CD4-positive, alpha-beta T cell treated with Interleukin-17A for 1 hour (primary cell): ENCODE results near the gene IL3RA.
"Not testable (repeated sequence)": the region's sequence is repeated elsewhere in the genome, so short reads cannot be mapped to it uniquely, and the experiment has no call there.

Source experiments
- DNase-seq: peaks from one replicate; pipeline ENCODE4 v3.0.0-alpha.2; 2020

Gene IL3RA

DNA sequence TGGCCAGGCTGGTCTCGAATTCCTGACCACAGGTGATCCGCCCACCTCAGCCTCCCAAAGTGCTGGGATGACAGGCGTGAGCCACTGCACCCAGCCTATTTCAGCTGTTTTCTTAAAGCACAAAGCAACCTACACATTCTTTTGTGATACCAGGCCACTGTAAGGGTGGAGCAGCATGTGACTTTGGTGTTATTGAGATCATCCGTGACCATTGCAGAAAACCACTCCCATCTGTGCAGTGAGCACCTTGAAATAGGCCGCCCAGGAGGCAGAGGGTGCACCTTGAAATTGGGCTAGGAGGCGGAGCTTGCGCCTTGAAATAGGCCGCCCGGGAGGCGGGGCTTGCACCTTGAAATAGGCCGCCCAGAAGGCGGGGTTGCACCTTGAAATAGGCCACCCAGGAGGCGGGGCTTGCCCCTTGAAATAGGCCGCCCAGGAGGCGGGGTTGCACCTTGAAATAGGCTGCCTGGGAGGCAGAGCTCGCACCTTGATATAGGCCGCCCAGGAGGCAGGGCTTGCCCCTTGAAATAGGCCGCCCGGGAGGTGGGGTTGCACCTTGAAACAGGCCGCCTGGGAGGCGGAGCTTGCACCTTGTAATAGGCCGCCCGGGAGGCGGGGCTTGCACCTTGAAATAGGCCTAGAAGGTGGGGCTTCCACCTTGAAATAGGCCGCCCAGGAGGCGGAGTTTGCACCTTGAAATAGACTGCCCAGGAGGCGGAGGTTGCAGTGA is 64.3 kb downstream of the IL3RA start:
- no peak for DNase-seq

DNA sequence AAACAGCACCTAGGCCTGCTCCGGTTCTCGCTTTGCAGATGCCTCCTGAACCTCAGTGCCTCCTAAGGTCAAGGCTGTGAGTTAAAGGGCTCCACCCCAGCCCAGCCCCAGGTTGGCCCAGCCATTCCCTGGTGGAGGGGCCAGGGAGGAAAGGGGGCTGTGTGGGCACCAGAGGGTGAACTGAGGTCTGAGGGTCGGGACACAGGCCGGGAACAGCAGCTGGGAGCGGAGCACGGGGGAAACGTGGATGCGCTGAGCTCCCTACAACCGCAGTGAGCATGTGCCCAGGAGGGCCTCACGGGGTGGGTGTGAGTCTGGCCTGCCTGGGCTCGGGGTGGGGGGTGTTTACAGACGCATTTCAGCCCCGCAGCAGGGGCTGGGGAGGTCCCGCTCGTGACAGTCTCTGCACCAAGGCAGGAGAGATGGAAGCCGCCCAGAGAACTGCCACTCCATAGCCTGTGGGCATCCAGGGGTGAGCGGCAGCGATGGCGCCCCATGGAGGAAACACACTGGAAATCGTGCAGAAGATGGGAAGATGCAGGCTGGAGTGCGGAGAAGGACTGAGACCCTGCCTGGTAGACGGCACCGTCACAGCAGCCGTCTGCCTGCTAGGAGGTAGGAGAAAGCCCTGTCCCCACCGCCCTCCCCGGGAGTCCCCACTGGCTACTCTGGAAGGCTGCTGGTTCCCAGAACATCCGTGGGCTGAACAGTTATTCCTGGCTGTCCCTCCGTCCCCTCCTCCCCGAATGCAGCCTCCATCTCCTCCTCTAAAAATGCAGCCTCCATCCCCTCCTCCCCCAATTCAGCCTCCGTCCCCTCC is 65.2 kb downstream of the IL3RA start:
- DNase-seq = no peak

DNA sequence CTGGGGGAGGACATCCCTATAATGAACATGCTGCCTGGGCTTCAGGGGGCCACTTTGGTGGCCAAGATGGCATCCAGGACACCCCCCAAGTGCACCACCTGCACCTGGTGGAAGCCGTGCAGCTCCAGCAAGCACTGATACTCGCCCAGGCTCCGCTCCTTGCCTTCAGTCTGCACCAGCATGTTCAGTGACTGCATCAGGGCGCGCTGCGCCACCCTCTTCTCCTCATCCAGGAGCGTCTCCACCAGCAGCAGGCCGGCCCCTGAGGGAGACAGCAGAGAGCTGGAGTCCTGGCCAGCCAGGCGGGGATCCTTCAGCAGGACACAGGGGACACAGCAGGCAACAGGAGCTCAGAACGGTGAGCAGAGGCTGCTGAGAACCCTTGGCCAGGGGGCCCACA is 66.6 kb downstream of the IL3RA start:
- DNase-seq = no peak

DNA sequence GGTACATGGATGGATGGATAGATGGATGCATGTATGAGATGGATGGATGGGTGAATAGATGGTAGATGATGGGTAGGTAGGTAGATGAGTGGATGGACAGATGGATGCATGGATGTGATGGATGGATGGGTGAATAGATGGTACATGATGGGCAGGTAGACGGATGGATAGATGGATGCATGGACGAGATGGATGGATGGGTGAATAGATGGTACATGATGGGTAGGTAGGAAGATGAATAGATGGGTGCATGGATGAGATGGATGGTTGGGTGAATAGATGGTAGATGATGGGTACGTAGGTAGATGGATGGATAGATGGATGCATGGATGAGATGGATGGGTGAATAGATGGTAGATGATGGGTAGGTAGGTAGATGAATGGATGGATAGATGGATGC is 67.3 kb downstream of the IL3RA start:
- DNase-seq = not testable (repeated sequence)

DNA sequence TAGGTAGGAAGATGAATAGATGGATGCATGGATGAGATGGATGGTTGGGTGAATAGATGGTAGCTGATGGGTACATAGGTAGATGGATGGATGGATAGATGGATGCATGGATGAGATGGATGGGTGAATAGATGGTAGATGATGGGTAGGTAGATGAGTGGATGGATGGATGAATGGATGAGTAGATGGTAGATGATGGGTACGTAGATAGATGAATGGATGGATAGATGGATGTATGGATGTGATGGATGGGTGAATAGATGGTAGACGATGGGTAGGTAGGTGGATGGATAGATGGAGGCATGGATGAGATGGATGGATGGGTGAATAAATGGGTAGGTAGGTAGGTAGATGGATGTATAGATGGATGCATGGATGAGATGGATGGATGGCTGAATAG is 69.2 kb downstream of the IL3RA start:
- DNase-seq = not testable (repeated sequence)

DNA sequence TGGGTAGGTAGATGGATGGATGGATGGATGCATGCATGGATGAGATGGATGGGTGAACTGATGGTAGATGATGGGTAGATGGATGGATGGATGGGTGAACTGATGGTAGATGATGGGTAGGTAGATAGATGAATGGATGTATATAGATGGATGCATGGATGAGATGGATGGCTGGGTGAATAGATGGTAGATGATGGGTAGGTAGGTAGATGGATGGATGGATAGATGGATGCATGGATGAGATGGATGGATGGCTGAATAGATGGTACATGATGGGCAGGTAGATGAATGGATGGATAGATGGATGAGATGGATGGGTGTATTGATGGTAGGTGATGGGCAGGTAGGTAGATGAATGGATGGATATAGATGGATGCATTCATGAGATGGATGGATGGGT is 70.5 kb downstream of the IL3RA start:
- no peak for DNase-seq

DNA sequence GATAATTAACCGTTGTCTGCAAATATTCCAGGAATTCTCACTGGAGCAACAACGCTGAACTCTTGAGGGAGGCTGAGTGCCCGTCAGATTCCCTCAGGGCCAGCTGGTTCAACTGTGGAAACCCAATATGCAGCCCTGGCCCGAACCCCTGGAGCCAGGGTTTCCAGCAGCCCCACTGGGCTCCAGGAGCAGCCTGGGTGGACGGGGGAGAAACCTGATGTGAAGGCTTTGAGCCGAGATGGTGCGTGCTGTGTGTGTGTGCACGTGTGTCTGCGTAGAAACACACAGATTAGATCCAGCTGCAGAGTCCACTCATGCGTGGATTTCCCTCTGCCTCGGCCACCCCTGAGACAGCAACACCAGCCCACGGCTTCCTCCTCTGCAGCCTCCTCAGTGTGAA is 74.7 kb downstream of the IL3RA start:
- DNase-seq = no peak

DNA sequence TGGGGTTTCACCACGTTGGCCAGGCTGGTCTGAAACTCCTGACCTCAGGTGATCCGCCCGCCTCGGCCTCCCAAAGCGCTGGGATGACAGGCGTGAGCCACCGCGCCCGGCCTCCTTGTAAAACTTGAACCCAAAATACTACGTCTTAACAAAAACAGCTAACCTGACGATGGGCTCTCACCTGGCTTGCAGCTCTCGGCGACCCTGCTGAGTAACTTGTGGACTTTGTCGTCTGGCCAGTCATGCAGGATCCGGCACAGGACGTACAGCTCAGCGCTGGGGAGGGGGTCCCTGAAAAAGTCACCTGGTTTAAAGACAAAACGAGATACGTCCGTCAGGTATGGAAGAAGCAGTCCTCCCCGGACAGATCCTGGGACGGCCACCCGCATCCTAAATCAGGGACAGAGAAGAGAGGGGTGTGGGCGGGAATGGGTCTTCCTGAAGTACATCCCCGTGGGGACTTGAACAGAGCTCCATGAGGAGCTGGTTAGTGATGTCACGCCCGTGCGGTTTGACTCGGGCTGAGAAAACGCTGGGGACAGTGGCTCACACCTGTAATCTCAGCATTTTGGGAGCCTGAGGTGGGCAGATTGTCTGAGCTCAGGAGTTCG is 76.1 kb downstream of the IL3RA start:
- no peak for DNase-seq

DNA sequence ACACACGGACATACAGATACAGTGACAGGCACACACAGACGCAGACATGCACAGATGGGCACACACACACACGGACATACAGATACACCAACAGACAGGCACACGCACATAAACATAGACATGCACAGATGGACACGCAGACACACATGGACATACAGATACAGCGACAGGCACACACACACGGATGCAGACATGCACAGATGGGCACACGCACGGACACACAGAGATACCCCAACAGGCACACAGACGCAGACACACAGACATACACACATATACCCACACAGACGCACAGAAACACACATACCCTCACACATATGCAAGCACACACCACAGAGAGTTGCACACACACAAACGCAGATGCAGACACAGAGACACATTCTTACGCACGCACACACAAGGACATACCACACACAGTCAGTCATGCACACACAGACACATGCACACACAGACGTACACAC is 79.8 kb downstream of the IL3RA start:
- no peak for DNase-seq

DNA sequence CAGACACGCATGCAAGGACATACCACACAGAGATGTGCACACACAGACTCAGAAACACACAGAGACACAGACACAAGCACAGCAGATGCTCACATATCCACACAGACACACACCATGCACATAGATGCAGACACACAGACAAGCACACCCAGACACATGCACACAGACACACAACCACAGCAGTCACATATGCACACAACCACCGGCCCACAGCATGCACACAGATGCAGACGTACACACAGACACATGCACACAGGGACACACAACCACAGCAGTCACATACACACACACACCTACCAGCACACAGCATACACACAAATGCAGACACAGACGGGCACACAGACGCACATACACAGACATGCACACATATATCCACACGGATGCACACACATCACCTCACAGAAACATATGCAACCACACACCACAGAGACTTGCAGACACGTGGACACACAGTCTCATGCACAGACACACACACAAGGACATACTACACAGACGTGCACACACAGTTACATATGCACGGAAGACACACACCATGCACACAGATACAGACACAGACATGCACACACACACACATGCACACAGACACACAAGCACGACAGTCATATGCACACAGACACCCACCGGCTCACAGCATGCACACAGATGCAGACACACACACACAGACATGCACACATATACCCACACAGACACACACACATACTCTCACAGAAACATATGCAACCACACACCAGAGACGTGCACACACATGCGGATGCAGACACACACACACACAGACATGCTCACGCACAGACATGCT is 80.6 kb downstream of the IL3RA start:
- DNase-seq = no peak

DNA sequence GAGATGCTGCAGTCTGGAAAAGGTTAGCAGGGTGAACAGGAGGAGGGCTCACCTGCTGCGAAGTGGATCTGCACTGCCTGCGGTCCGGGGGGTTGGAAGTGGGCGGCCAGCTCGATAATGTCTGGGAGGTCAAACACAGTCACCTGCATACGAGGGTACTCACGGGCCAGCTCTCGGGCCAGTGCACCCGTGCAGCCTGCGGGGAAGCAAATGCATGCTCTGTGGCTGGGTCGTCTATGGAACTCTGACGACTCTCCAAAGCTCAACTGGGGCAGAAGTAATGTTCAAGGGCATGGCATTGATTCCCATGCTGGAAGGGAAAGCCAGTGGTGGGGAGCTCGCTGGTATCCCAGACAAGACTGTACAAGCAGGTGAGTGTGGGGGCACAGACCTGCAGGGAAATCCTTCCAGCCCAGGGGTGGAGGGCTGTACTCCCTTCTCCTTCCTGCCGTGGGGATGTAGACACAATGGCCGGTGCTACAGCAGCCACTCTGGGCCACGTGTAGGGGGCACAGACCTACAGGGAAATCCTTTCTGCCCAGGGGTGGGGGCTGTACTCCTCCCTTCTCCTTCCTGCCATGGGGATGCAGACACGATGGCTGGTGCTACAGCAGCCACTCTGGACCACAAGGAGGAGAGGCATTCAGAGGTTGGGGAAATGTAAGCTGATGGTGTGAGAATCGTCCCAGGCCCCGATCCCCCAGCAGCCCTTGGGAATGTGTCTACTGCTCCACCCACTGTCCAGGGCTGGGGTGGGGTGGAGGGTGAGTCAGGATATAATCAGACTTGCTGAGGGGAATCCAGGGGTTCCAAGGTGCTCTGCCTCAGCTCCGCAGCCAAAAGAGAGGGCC is 81.6 kb downstream of the IL3RA start:
- no peak for DNase-seq

DNA sequence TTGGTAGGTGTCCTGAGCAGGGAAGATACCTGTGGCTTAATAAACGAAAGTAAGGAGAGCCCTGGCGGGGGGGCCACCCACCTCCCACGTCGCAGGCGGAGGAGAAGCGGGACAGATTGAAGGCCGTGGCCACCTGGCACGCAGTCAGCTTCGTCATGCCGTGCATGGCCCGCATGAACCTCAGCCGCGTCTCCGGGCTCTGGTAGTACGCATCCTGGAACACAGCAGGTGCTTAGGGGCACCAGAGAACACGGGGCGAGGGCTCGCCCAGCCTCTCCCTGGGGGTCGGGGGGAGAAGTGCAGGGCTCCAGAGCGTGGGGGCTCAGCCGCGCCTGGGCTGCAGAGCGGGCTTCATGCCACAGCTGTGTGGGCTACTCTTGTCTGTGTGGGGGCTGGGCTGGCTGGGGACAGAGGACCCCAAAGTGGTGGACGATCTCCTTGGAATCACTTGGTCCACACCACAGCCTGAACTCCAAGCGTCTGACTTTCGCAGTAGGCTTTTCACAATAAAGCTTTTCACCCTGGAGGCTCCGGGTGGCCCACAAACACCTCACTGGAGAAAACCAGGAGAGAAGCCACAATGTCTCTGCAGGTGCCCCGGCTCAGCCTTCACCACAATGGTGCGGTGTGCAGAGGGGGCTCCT is 82.4 kb downstream of the IL3RA start:
- DNase-seq = no peak

DNA sequence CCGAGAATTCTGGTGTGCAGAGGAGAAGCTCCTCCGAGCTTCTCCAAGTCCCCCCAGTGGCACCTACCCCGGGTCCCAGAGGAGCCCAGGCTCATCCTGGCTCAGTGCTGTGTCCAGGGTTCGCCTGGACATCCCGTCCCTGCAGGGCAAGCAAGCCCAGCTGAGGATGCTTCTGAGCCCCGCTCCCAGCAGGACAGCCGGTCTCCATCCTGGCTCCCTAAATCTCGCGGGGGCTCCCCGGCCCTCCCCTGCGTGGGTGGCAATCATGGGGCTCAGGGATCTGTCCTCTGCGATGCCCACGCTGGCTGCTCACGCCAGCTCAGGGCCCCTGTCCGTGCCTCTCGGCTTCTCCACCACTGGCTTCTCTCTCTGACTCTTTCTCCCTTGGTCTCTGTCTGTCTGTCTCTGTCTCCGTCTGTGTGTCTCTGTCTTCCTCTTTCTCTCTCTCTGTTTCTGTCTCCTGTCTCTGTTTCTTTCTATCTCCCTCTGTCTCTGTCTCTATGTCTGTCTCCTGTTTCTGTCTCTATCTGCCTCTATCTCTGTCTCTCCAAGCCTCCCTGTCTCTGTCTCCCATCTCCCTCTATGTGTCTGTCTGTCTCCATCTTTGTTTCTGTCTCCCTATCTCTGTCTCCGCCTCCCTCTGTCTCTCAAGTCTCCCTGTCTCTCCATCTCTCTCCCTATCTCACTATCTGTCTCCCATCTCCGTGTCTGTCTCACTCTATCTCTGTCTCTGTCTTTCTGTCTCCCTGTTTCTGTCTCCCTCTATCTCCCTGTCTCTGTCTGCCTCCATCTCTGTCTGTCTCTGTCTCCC is 83.2 kb downstream of the IL3RA start:
- no peak for DNase-seq

DNA sequence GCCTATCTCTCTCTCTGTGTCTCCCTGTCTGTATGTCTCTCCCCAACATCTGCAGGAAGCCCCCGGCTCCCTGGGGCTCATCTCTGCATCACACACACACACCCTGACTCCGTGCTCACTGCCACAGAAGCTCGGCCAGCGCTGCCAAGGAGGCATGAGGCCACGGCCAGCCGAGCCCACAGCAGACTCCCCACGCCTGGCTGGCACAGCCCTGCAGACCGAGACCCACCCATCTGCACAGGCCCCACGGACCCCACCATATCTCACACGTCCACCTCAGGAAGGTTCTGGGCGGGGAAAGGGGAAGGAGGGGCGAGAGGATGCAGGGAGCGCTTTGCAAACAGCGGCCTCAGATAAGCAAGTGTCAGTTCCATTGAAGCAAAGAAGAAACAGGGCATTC is 83.8 kb downstream of the IL3RA start:
- no peak for DNase-seq

DNA sequence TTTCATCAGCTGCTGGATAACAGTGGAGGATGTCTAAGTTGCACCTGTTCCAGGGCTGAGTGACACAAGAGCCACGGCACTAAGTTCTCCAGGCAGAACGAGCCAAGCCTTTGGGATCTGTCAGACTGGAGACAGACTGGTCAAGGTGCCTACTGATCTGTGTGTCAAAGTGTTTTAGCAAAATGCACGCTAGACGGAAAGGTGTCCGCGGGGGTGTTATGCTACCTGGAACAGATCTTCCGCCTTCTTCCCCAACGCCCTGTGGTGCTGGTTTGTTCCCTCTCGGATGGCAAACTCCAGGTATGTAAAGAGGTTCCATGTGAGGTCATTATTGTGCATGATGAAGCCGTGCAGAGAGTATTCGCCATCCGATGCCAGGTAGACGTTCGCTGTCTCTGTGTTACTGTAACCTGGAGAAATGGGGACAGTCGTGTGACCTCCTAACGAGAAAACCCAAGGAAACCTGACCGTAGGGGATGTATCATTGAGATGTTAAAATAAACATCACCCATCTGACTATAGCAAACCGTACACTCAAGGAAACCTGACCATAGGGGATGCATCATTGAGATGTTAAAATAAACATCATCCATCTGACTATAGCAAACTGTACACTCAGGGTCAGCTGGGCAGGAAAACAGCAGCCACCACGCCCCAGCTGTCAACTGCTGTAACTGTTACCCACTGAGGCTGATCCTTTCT is 85.0 kb downstream of the IL3RA start:
- DNase-seq = no peak

DNA sequence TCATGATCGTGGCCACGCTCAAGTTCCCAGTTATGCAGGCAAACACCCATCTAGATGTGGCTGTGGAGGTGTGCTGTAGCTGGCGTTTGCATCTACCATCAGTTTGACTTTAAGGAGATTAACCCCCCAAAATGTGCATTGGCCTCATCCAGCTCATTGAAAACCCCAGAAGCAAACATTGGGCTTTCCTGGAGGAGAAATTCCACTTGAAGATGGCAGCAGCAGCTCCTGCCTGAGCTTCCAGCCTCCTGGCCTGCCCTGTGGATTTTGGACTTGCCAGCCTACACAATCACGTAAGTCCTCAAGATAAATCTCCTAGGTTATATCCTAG is 85.5 kb downstream of the IL3RA start:
- DNase-seq = no peak

DNA sequence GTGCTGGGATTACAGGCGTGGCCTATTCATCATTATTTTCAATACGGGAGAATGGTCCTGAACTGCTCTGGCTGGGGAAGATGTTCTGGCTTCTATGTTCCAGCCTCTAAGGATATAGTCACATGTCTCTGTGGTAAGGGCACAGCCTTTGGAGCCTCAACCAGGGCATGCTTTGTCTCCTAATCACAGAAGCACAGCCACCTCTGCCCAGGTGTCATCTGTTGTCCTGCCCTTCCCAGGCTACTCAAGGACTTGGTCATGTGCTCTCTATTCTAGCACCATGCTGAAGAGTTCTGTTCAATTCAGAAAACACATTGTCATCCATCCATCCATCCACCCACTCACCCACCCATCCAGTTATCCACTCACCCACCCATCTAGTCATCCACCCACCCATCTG is 86.6 kb downstream of the IL3RA start:
- no peak for DNase-seq

DNA sequence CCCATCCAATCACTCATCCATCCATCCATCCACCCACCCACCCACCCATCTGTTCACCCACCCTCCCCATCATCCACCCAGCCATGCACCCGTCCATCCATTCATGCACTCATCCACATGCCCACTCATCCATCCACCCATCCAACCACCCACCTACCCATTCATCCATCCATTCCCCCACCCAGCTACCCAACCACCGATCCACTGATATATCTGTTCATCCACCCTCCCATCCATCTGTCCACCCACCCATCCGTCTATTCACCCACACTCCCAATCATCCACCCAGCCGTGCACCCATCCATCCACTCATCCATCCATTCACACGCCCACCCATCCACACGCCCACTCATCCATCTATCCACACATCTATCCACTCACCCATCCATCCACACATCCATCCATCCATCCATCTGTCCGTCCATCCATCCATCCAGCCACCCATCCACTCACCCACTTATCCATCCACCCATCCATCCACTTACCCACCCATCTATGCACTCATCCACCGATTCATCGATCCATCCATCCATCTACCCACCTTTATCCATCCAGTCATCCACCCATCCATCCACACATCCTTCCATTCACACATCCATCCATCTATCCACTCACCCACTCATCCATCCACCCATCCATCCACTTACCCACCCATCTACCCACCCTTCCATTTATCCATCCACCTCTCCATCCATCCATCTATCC is 87.7 kb downstream of the IL3RA start:
- DNase-seq = no peak

DNA sequence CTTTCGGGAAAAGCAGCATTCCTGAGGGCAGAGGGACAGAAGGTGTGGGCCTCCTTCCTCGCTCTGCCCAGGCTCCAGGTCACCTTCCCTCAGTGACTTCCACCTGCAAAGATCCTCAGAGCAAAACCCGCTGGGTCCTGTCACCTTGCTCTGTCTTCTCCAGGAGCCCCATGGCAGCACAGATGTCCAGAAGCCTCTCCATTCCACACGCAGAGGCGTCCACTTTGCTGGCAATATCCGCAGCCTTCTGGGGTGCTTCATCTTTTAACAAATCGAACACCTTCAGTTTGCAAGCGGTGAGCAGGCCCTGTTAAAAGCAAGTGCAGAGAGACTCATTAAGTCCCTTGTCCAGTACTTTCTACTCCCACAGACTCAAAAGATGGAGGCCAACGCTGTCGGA is 88.8 kb downstream of the IL3RA start:
- DNase-seq = no peak

DNA sequence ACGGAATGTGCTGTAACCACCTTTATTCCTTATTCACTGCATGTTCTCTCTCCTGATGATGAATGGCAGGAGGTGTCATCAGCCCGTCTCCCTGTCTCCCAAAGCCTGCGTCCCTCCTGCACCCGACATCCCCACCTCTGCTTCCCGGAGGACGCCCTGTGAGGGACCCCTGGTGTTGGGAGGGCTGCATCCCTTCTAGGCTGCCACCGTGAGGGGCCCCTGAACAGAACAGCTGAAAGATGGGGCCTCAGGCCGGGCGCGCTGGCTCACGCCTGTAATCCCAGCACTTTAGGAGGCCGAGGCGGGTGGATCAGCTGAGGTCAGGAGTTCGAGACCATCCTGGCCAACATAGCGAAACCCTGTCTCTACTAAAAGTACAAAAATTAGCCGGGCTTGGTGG is 89.7 kb downstream of the IL3RA start:
- not testable (repeated sequence) for DNase-seq
